Tibial artery (tissue), 4 donors: ENCODE results near the gene COL8A1.

Experiments used
- DNase-seq, 2 donors: peaks; one replicate each; pipeline ENCODE4 v3.0.0-alpha.2; 2019
- H3K27ac ChIP-seq, 2 donors: fragments of 200-600 bp; sonication (generic) in 1 of 2; 1 replicate in 1 of 2; 2 replicates in 1 of 2; pipeline ENCODE4 v1.5.1; 2018 to 2019; ENCODE audit warnings: mild to moderate bottlenecking in 1 of 2
- H3K27me3 ChIP-seq, 2 donors: fragments of 200-600 bp; sonication (generic) in 1 of 2; one replicate each; pipeline versions ENCODE4 v1.5.1 to v1.6.0; 2016 to 2019
- H3K36me3 ChIP-seq, 3 donors: fragments of 200-600 bp; sonication (generic) in 2 of 3; one replicate each; pipeline ENCODE4 v1.5.1; 2016 to 2019; ENCODE audit warnings: mild to moderate bottlenecking in 2 of 3
- H3K4me1 ChIP-seq, 4 donors: fragments of 200-600 bp; sonication (generic) in 2 of 4; 1 replicate in 3 of 4; 2 replicates in 1 of 4; pipeline ENCODE4 v1.5.1; 2016 to 2019
- H3K4me3 ChIP-seq, 2 donors: fragments of 200-600 bp; sonication (generic) in 1 of 2; 1 replicate in 1 of 2; 2 replicates in 1 of 2; pipeline ENCODE4 v1.5.1; 2018 to 2019; ENCODE audit warnings: mild to moderate bottlenecking in 2 of 2
- H3K9me3 ChIP-seq, 3 donors: fragments of 200-600 bp; sonication (generic) in 1 of 3; one replicate each; pipeline ENCODE4 v1.5.1; 2016 to 2019
- intact Hi-C: fragments of 100-400 bp; cut with DNase I; formaldehyde crosslinking; loops from one replicate; pipeline ENCODE4 v1.15.0; 2023; ENCODE audit warnings: low total_unique reads
- TF ChIP-seq, protein P1 (sequence below), 2 experiments: fragments of 200-600 bp in 1 of 2; fragments of 450-650 bp in 1 of 2; IDR thresholded peaks; one replicate each; pipeline ENCODE4 v1.5.1; 2017 to 2019; ENCODE audit warnings: antibody characterized with exemption in 2 of 2, mild to moderate bottlenecking in 1 of 2, moderate library complexity in 1 of 2

Gene COL8A1

DNA sequence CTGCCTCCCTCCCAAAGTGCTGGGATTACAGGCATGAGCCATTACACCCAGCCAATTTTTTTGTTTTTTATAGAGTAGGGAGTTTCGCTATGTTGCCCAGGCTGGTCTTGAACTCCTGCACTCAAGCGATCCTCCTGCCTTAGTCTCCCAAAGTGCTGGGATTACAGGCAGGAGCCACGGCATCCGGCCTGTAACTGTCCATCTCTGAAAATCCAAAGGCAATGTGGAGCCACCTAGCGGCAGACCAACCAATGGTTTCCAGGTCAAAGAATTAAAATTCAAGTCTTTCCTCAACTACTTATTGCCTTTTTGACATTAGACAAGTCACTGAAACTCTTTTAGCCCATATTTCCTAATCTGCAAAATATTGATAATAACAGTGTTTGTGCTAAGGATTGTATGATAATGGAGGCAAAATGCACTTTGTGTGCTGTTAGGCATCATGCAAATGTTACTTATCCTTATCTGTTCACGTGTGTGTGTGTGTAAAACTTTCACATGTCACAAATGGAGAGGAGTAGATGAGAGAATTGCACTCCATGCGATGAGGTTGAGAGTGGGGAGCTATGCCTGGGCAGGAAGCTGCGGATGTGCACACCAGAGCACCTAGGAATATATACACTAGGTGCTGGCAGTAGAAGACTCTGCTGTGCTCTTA is 48.7 kb downstream of the COL8A1 start:
- H3K27me3 ChIP-seq = no peaks in the 10 kb centered on the region
- no peak overlapping the region for H3K4me3 ChIP-seq
- TF ChIP-seq, protein P1, sequence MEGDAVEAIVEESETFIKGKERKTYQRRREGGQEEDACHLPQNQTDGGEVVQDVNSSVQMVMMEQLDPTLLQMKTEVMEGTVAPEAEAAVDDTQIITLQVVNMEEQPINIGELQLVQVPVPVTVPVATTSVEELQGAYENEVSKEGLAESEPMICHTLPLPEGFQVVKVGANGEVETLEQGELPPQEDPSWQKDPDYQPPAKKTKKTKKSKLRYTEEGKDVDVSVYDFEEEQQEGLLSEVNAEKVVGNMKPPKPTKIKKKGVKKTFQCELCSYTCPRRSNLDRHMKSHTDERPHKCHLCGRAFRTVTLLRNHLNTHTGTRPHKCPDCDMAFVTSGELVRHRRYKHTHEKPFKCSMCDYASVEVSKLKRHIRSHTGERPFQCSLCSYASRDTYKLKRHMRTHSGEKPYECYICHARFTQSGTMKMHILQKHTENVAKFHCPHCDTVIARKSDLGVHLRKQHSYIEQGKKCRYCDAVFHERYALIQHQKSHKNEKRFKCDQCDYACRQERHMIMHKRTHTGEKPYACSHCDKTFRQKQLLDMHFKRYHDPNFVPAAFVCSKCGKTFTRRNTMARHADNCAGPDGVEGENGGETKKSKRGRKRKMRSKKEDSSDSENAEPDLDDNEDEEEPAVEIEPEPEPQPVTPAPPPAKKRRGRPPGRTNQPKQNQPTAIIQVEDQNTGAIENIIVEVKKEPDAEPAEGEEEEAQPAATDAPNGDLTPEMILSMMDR (IDR thresholded peaks at IDR 0.05) = peak; percentile 61 to 71
- no peaks in the 10 kb centered on the region for H3K9me3 ChIP-seq
- intact Hi-C loops = loop anchor here (5.0 kb wide), 1 partner anchor 40 kb away; no protein-coding TSS in a partner anchor
- H3K4me1 ChIP-seq = peaks cover 0 to 92% (median 24%) of the 10 kb centered on the region in 4 donors
- peak overlapping the region; percentile 61 to 69 for H3K27ac ChIP-seq
- DNase-seq = peak; percentile 64 to 81
- peaks cover 0 to 6% (median 0%) of the 10 kb centered on the region in 3 donors for H3K36me3 ChIP-seq

DNA sequence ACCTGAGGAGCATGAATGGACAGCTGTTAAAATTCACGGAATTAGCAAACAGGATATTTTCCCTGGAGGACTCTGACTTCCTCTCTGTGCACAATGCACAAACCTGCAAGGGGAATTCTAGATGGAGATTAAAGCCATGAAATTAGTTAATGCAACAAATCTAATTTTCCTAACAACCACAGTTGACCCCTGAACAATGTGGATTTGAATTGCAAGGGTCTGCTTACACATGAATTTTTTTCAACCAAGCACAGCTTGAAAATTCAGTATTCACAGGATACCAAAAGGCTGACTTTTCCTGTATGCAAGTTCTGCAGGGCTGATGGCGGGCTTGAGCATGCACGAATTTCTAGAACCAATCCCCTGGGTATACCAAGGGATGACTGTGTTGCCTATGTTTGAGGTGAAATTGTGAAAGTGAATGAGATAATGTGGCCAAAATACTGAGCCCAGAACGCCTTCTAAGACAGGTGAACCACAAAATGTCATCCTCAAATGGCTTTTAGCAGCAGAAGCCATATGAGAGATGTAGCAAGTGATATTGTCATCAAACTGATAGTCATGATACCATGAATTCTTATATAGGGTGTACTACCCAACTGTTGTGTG is 52.5 kb downstream of the COL8A1 start:
- peaks cover 0 to 6% (median 3%) of the 10 kb centered on the region in 3 donors for H3K36me3 ChIP-seq
- no peaks in the 10 kb centered on the region for H3K27me3 ChIP-seq
- H3K27ac ChIP-seq = peak overlapping the region in 1 of 2 donors; percentile 61
- TF ChIP-seq, protein P1 (IDR thresholded peaks at IDR 0.05) = no peak
- intact Hi-C loops = no loop called here
- no peak for DNase-seq
- H3K4me3 ChIP-seq = no peak overlapping the region
- no peaks in the 10 kb centered on the region for H3K9me3 ChIP-seq
- H3K4me1 ChIP-seq = peaks cover 0 to 89% (median 17%) of the 10 kb centered on the region in 4 donors

DNA sequence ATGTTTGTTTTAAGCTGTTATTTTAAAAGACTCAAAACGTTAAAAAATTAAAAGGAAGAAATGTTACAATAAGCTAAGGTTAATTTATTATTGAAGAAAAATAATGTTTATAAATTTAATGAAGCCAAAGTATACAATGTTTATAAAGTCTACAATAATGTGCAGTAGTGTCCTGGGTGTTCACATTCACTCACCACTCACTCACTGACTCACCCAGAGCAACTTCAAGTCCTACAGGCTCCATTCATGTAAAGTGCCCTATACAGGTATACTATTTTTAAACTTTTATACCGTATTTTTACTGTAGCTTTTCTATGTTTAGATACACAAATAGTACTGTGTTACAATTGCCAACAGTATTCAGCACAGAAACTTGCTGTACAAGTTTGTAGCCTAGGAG is 55.2 kb downstream of the COL8A1 start:
- Histone ChIP-seq H3K9me3 (no peaks in the 10 kb centered on the region), H3K4me3 (no peak overlapping the region), H3K4me1 (peaks cover 0 to 68% (median 7%) of the 10 kb centered on the region in 4 donors), H3K27ac (peak overlapping the region; percentile 12 to 61), H3K27me3 (no peaks in the 10 kb centered on the region), H3K36me3 (peaks cover 0 to 9% (median 6%) of the 10 kb centered on the region in 3 donors)
- no peak for DNase-seq
- TF ChIP-seq, protein P1 (IDR thresholded peaks at IDR 0.05) = no peak
- intact Hi-C loops = no loop called here

DNA sequence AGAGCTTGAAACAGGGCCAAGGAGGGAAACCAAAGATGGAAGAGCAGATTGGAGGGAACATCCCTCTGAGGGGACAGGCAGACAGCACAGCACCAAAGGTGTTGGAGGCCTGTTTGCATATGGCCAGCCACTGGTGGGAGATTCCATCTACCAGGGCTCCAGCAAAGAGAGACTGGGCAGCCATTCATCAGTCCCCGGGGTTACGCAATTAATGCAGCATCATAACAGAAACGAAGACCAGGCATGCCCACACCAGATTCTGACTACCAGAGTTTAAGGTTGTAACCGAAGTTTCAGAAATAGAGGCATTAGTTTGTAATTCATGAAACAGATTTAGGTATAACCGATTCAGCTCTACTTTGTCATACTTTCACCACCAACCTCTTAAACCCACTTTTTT is 58.1 kb downstream of the COL8A1 start:
- TF ChIP-seq, protein P1 (IDR thresholded peaks at IDR 0.05) = no peak
- H3K36me3 ChIP-seq = peaks cover 0 to 9% (median 0%) of the 10 kb centered on the region in 3 donors
- H3K4me3 ChIP-seq = no peak overlapping the region
- intact Hi-C loops = no loop called here
- DNase-seq = no peak
- peaks cover 0 to 69% (median 20%) of the 10 kb centered on the region in 4 donors for H3K4me1 ChIP-seq
- H3K27me3 ChIP-seq = no peaks in the 10 kb centered on the region
- peak overlapping the region in 1 of 2 donors; percentile 61 for H3K27ac ChIP-seq
- no peaks in the 10 kb centered on the region for H3K9me3 ChIP-seq

DNA sequence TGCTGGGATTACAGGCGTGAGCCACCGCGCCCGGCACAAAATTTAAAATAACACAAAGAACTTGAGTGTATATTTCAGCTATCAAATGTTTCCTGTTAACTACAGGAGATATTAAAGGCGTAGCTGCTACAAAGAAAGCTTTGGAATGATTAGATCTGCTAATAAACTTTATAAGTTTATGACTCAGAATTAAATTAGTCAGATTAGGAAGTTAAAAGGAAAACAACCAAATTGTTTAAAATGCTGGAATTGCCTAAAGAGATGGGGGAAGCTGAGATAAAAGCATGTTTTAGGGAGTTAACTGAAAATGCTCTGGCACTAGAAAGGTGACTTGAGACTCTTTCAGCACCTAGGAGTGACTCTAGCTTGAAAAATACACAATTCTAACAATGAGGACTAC is 58.9 kb downstream of the COL8A1 start:
- intact Hi-C loops = no loop called here
- peaks cover 0 to 76% (median 27%) of the 10 kb centered on the region in 4 donors for H3K4me1 ChIP-seq
- no peaks in the 10 kb centered on the region for H3K27me3 ChIP-seq
- no peak overlapping the region for H3K4me3 ChIP-seq
- H3K27ac ChIP-seq = no peak overlapping the region
- H3K9me3 ChIP-seq = no peaks in the 10 kb centered on the region
- H3K36me3 ChIP-seq = peaks cover 0 to 9% (median 0%) of the 10 kb centered on the region in 3 donors
- TF ChIP-seq, protein P1 (IDR thresholded peaks at IDR 0.05) = no peak
- DNase-seq = no peak
